IMR-90 (cell line): ENCODE results near the gene VIPR2. TPM values are rescaled to one million over a fixed set of nuclear protein-coding genes. Genes with fewer than 3 reads are reported as not detected.

Experiments
- ATAC-seq: fragments of 200-7000 bp; cut with Tn5 transposase; 2 replicates; pipeline ENCODE4 v1.9.1; 2020; ENCODE audit warnings: low read depth, mild to moderate bottlenecking, moderate library complexity
- BruUV-seq: library from RNA; stranded (reverse); fragments of 400-500 nt; replicated peaks from 2 replicates; lab custom pipeline; 2021; lab: Mats Ljungman, UMichigan
- CTCF ChIA-PET: fragments of 300-600 bp; formaldehyde crosslinking; extraction: SDS; loops from one replicate; lab custom pipeline; 2021; ENCODE audit warnings: antibody characterized with exemption; lab: Yijun Ruan, JAX
- POLR2A ChIA-PET: fragments of 300-600 bp; sonication (Branson Sonifier 250); formaldehyde crosslinking; loops from one replicate; lab custom pipeline; 2022; ENCODE audit warnings: antibody characterized with exemption; ENCODE audit not compliant: unreplicated experiment; lab: Charles Lee
- DNase-seq: peaks from one replicate; pipeline ENCODE4 v3.0.0; 2013
- H2AFZ ChIP-seq: replicated peaks from 2 replicates; pipeline ENCODE3; 2013; ENCODE audit warnings: low read length, mild to moderate bottlenecking; ENCODE audit not compliant: poor library complexity
- H2AK5ac ChIP-seq: 2 replicates; pipeline ENCODE4 v1.6.1; 2013; ENCODE audit warnings: low read depth, low read length, inconsistent platforms
- H2AK9ac ChIP-seq: replicated peaks from 2 replicates; pipeline ENCODE3; 2013; ENCODE audit warnings: mild to moderate bottlenecking, low read depth, low read length, moderate library complexity; ENCODE audit not compliant: poor library complexity
- H2BK120ac ChIP-seq: 2 replicates; pipeline ENCODE4 v1.6.1; 2013; ENCODE audit warnings: low read depth, low read length, inconsistent platforms
- H2BK15ac ChIP-seq: 3 replicates; pipeline ENCODE4 v1.6.1; 2013; ENCODE audit warnings: low read depth, low read length, inconsistent platforms
- H2BK20ac ChIP-seq: 2 replicates; pipeline ENCODE4 v1.6.1; 2013; ENCODE audit warnings: low read depth, mild to moderate bottlenecking, inconsistent platforms, low read length, moderate library complexity
- H2BK5ac ChIP-seq: 2 replicates; pipeline ENCODE4 v1.6.1; 2013; ENCODE audit warnings: mild to moderate bottlenecking, low read depth, low read length, inconsistent platforms; ENCODE audit not compliant: poor library complexity, severe bottlenecking
- H3K14ac ChIP-seq: replicated peaks from 2 replicates; pipeline ENCODE4 v1.6.1; 2013; ENCODE audit warnings: low read depth, low read length, inconsistent platforms
- H3K18ac ChIP-seq: 2 replicates; pipeline ENCODE4 v1.6.1; 2013; ENCODE audit warnings: low read depth, low read length, control low read depth
- H3K23ac ChIP-seq: 2 replicates; pipeline ENCODE4 v1.6.1; 2013; ENCODE audit warnings: low read depth, low read length, inconsistent platforms
- H3K27ac ChIP-seq: 2 replicates; pipeline ENCODE4 v1.5.1; 2013; ENCODE audit warnings: mild to moderate bottlenecking, control low read depth, low read length; ENCODE audit not compliant: insufficient read depth
- H3K27me3 ChIP-seq: 2 replicates; pipeline ENCODE4 v1.6.1; 2013; ENCODE audit warnings: low read length; ENCODE audit not compliant: control insufficient read depth, insufficient read depth
- H3K36me3 ChIP-seq: 2 replicates; pipeline ENCODE4 v1.6.1; 2013; ENCODE audit warnings: low read length, mixed read lengths; ENCODE audit not compliant: control insufficient read depth, insufficient read depth
- H3K4ac ChIP-seq: 2 replicates; pipeline ENCODE4 v1.6.1; 2013; ENCODE audit warnings: low read depth, low read length, inconsistent platforms
- H3K4me1 ChIP-seq: 2 replicates; pipeline ENCODE4 v1.6.1; 2013; ENCODE audit warnings: low read length, mixed read lengths; ENCODE audit not compliant: control insufficient read depth, insufficient read depth
- H3K4me2 ChIP-seq: 2 replicates; pipeline ENCODE4 v1.6.1; 2013; ENCODE audit warnings: low read depth, mild to moderate bottlenecking, control low read depth, low read length, moderate library complexity
- H3K4me3 ChIP-seq: 2 replicates; pipeline ENCODE4 v1.5.1; 2013; ENCODE audit warnings: low read depth, mild to moderate bottlenecking, control low read depth, low read length, moderate library complexity; ENCODE audit not compliant: insufficient read depth
- H3K56ac ChIP-seq: 2 replicates; pipeline ENCODE4 v1.6.1; 2013; ENCODE audit warnings: low read length, inconsistent platforms; ENCODE audit not compliant: insufficient read depth; ENCODE audit errors: extremely low read depth
- H3K79me1 ChIP-seq, 2 experiments: 2 replicates each; pipeline ENCODE4 v1.6.1; 2013; ENCODE audit warnings: low read length in 2 of 2, inconsistent platforms in 1 of 2, low read depth in 1 of 2
- H3K9ac ChIP-seq: 2 replicates; pipeline ENCODE4 v1.6.1; 2013; ENCODE audit warnings: low read depth, low read length, control low read depth
- H3K9me1 ChIP-seq: 2 replicates; pipeline ENCODE4 v1.6.1; 2013; ENCODE audit warnings: low read length, inconsistent platforms; ENCODE audit not compliant: insufficient read depth
- H3K9me3 ChIP-seq: 2 replicates; pipeline ENCODE4 v1.6.1; 2013; ENCODE audit warnings: low read length; ENCODE audit not compliant: control insufficient read depth, insufficient read depth
- H4K20me1 ChIP-seq: 2 replicates; pipeline ENCODE4 v1.6.1; 2013; ENCODE audit warnings: low read length, inconsistent platforms; ENCODE audit not compliant: insufficient read depth
- H4K5ac ChIP-seq: 2 replicates; pipeline ENCODE4 v1.6.1; 2013; ENCODE audit warnings: mild to moderate bottlenecking, low read depth, low read length, control low read depth
- H4K8ac ChIP-seq, 2 experiments: 2 replicates each; pipeline ENCODE4 v1.6.1; 2013; ENCODE audit warnings: low read depth in 2 of 2, low read length in 2 of 2, control low read depth in 1 of 2, inconsistent platforms in 1 of 2
- H4K91ac ChIP-seq: 2 replicates; pipeline ENCODE4 v1.6.1; 2013; ENCODE audit warnings: low read depth, low read length, inconsistent platforms; ENCODE audit not compliant: insufficient read depth
- BHLHE40 ChIP-seq: fragments of 150-350 bp; IDR thresholded peaks from 2 replicates; pipeline ENCODE4 v1.6.1; 2016; ENCODE audit warnings: mild to moderate bottlenecking, low read depth, low read length
- CEBPB ChIP-seq: IDR thresholded peaks from 2 replicates; pipeline ENCODE4 v1.6.1; 2012; ENCODE audit warnings: low read depth, low read length, improper control_type of control experiment
- CHD1 ChIP-seq: IDR thresholded peaks from 2 replicates; pipeline ENCODE4 v1.6.1; 2012; ENCODE audit warnings: low read depth, low read length, improper control_type of control experiment
- FOS ChIP-seq: fragments of 150-350 bp; IDR thresholded peaks from 2 replicates; pipeline ENCODE4 v1.6.1; 2016; ENCODE audit warnings: low read depth, low read length
- MAFK ChIP-seq: IDR thresholded peaks from 2 replicates; pipeline ENCODE4 v1.6.1; 2012; ENCODE audit warnings: low read depth, low read length, improper control_type of control experiment
- MAZ ChIP-seq: IDR thresholded peaks from 2 replicates; pipeline ENCODE4 v1.6.1; 2012; ENCODE audit warnings: low read depth, mild to moderate bottlenecking, low read length, improper control_type of control experiment, moderate library complexity, borderline replicate concordance
- MXI1 ChIP-seq: IDR thresholded peaks from 2 replicates; pipeline ENCODE4 v1.6.1; 2012; ENCODE audit warnings: low read depth, mild to moderate bottlenecking, low read length, moderate library complexity, borderline replicate concordance
- NFE2L2 ChIP-seq: fragments of 150-350 bp; IDR thresholded peaks from 2 replicates; pipeline ENCODE4 v1.6.1; 2016; ENCODE audit warnings: low read depth, mild to moderate bottlenecking, low read length
- POLR2A ChIP-seq: IDR thresholded peaks from 2 replicates; pipeline ENCODE4 v1.6.1; 2012; ENCODE audit warnings: mild to moderate bottlenecking, low read depth, low read length
- RAD21 ChIP-seq: IDR thresholded peaks from 2 replicates; pipeline ENCODE4 v1.6.1; 2012; ENCODE audit warnings: low read length, improper control_type of control experiment
- RFX5 ChIP-seq: IDR thresholded peaks from 2 replicates; pipeline ENCODE4 v1.8.0; 2012; ENCODE audit warnings: low read depth, mild to moderate bottlenecking, low read length, moderate library complexity
- SMC3 ChIP-seq: fragments of 150-350 bp; IDR thresholded peaks from 2 replicates; pipeline ENCODE4 v1.6.1; 2016; ENCODE audit warnings: low read depth, mild to moderate bottlenecking, antibody characterized with exemption, low read length, moderate library complexity
- WGBS, 2 experiments: methylation state at CpG; one replicate each; pipeline versions ENCODE4 v1.1.5 to v1.1.7; 2013; ENCODE audit warnings: missing lambda C conversion rate in 2 of 2; ENCODE audit not compliant: insufficient read length in 1 of 2; ENCODE audit errors: extremely low coverage in 2 of 2; 5-methylcytosine and 5-hydroxymethylcytosine counted together
- dilution Hi-C: fragments of 300-500 bp; cut with HindIII; formaldehyde crosslinking; loops from one replicate; pipeline ENCODE4 v1.14.3; 2018; ENCODE audit warnings: low sequenced_read_pairs; ENCODE audit not compliant: unreplicated experiment
- in situ Hi-C: fragments of 300-500 bp; cut with MboI; formaldehyde crosslinking; loops from 3 replicates; pipeline ENCODE4 v1.14.3; 2019; ENCODE audit warnings: low sequenced_read_pairs, inconsistent platforms, mixed read lengths
- intact Hi-C: fragments of 100-400 bp; cut with micrococcal nuclease; formaldehyde crosslinking; loops from 2 replicates; pipeline ENCODE4 v1.10.0; 2022
- polyA plus RNA-seq, 3 experiments: library from polyadenylated mRNA; depleted of rRNA; stranded (reverse); fragments of >200 nt; gene quantifications; 2 replicates each; pipeline ENCODE4 v1.2.3, GENCODE V29; 2012; ENCODE audit warnings: low replicate concordance in 1 of 3
- total RNA-seq: library from RNA; depleted of rRNA; stranded (reverse); fragments of >200 nt; gene quantifications from 2 replicates; pipeline ENCODE4 v1.2.3, GENCODE V29; 2012
- TF ChIP-seq, protein P1 (sequence below): fragments of 150-350 bp; IDR thresholded peaks from 2 replicates; pipeline ENCODE4 v1.6.1; 2016; ENCODE audit warnings: low read depth, mild to moderate bottlenecking, low read length, moderate library complexity, borderline replicate concordance
- TF ChIP-seq, protein P2 (sequence below): fragments of 150-350 bp; IDR thresholded peaks from 2 replicates; pipeline ENCODE4 v1.6.1; 2017; ENCODE audit warnings: mild to moderate bottlenecking, antibody characterized with exemption, low read length, low read depth
- TF ChIP-seq, protein P3 (sequence below): conservative IDR thresholded peaks from 2 replicates; pipeline ENCODE4 v1.5.1; 2012; ENCODE audit warnings: mild to moderate bottlenecking, low read depth, low read length, improper control_type of control experiment

VIPR2 gene
- total and polyA plus RNA-seq, 2 of the 4 experiments (the other 2 are of a cell fraction), result not detected

DNA sequence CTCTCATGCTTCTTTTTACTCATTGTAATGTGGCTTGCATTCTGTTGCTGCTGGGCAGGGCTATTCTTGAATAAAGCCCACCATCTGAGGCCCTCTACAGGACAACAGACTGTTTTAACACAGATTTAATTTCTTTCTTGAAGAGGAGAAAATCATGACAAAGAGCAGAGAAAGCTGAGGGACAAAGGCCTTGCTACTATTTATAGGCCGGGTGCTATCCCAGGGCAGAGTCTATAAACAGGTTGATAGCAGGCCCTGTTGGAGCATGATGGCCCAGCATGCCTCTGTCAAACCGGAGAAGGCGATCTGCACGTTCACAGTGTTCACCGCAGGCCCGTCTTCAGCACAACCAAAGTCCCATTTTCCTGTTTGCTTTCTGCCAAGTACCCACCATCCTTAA lies 3.0 kb downstream of the VIPR2 start:
- no peak overlapping the region for H2BK120ac ChIP-seq
- no peak for ATAC-seq
- no peak overlapping the region for H2BK5ac ChIP-seq
- H3K9me3 ChIP-seq, result peaks cover 11% of the 10 kb centered on the region
- no peak overlapping the region for H2AFZ ChIP-seq
- DNase-seq, result no peak
- no peak overlapping the region for H2AK9ac ChIP-seq
- no peak overlapping the region for H3K4me2 ChIP-seq
- H4K91ac ChIP-seq, result no peak overlapping the region
- TF ChIP-seq, protein P1, sequence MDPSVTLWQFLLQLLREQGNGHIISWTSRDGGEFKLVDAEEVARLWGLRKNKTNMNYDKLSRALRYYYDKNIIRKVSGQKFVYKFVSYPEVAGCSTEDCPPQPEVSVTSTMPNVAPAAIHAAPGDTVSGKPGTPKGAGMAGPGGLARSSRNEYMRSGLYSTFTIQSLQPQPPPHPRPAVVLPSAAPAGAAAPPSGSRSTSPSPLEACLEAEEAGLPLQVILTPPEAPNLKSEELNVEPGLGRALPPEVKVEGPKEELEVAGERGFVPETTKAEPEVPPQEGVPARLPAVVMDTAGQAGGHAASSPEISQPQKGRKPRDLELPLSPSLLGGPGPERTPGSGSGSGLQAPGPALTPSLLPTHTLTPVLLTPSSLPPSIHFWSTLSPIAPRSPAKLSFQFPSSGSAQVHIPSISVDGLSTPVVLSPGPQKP, result no peak
- no peak for TF ChIP-seq MXI1
- no peak for TF ChIP-seq RFX5
- no peak for TF ChIP-seq MAZ
- TF ChIP-seq MAFK, result no peak
- no peak for TF ChIP-seq POLR2A
- TF ChIP-seq FOS, result no peak
- TF ChIP-seq BHLHE40, result no peak
- TF ChIP-seq CEBPB, result no peak
- TF ChIP-seq SMC3, result no peak
- TF ChIP-seq, protein P2, sequence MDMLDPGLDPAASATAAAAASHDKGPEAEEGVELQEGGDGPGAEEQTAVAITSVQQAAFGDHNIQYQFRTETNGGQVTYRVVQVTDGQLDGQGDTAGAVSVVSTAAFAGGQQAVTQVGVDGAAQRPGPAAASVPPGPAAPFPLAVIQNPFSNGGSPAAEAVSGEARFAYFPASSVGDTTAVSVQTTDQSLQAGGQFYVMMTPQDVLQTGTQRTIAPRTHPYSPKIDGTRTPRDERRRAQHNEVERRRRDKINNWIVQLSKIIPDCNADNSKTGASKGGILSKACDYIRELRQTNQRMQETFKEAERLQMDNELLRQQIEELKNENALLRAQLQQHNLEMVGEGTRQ, result no peak
- TF ChIP-seq RAD21, result no peak
- no peak for TF ChIP-seq CHD1
- TF ChIP-seq, protein P3, sequence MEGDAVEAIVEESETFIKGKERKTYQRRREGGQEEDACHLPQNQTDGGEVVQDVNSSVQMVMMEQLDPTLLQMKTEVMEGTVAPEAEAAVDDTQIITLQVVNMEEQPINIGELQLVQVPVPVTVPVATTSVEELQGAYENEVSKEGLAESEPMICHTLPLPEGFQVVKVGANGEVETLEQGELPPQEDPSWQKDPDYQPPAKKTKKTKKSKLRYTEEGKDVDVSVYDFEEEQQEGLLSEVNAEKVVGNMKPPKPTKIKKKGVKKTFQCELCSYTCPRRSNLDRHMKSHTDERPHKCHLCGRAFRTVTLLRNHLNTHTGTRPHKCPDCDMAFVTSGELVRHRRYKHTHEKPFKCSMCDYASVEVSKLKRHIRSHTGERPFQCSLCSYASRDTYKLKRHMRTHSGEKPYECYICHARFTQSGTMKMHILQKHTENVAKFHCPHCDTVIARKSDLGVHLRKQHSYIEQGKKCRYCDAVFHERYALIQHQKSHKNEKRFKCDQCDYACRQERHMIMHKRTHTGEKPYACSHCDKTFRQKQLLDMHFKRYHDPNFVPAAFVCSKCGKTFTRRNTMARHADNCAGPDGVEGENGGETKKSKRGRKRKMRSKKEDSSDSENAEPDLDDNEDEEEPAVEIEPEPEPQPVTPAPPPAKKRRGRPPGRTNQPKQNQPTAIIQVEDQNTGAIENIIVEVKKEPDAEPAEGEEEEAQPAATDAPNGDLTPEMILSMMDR, result no peak
- no peak for TF ChIP-seq NFE2L2
- no peaks in the 10 kb centered on the region for H3K79me1 ChIP-seq
- H3K18ac ChIP-seq, result no peak overlapping the region
- in situ Hi-C loops (no loop called here), dilution Hi-C loops (no loop called here), intact Hi-C loops (no loop called here)
- H3K27ac ChIP-seq, result no peak overlapping the region
- H3K4me3 ChIP-seq, result no peak overlapping the region
- H3K4ac ChIP-seq, result no peak overlapping the region
- ChIA-PET POLR2A (no interaction called here), CTCF (no interaction called here)
- no peak overlapping the region for H4K5ac ChIP-seq
- peaks cover 5% of the 10 kb centered on the region; the same call in 1 of the 2 replicates for H3K27me3 ChIP-seq
- no peaks in the 10 kb centered on the region for H4K20me1 ChIP-seq
- H3K14ac ChIP-seq, result no peak overlapping the region
- H3K36me3 ChIP-seq, result no peaks in the 10 kb centered on the region
- H3K9me1 ChIP-seq, result no peaks in the 10 kb centered on the region
- H2AK5ac ChIP-seq, result no peak overlapping the region
- H3K4me1 ChIP-seq, result no peaks in the 10 kb centered on the region
- WGBS, 2 experiments, result no CpG with 5 or more reads among the region's 6 CpGs
- no peak overlapping the region for H4K8ac ChIP-seq
- no peak overlapping the region for H2BK20ac ChIP-seq
- H2BK15ac ChIP-seq, result no peak overlapping the region
- no TSS peak for BruUV-seq
- H3K56ac ChIP-seq, result no peak overlapping the region
- H3K23ac ChIP-seq, result no peak overlapping the region
- no peak overlapping the region for H3K9ac ChIP-seq
